Panc1 (cell line): Measurements from ENCODE around the gene IHH. TPM values are rescaled to one million over a fixed set of nuclear protein-coding genes. Genes with fewer than 3 reads are reported as not detected.

Source experiments
- ATAC-seq: fragments of 200-7000 bp; cut with Tn5 transposase; 2 replicates; pipeline ENCODE4 v1.9.1; 2020; ENCODE audit warnings: mild to moderate bottlenecking, moderate library complexity
- BruUV-seq: library from RNA; stranded (reverse); fragments of 400-500 nt; replicated peaks from 2 replicates; lab custom pipeline; 2021; lab: Mats Ljungman, UMichigan
- CTCF ChIA-PET: fragments of 300-600 bp; sonication (Branson Sonifier 250); formaldehyde crosslinking; loops from one replicate; lab custom pipeline; 2022; ENCODE audit warnings: antibody characterized with exemption; lab: Charles Lee
- POLR2A ChIA-PET: fragments of 300-600 bp; sonication (Branson Sonifier 250); formaldehyde crosslinking; loops from one replicate; lab custom pipeline; 2022; ENCODE audit warnings: antibody characterized with exemption; lab: Charles Lee
- DNase-seq: peaks from one replicate; pipeline ENCODE4 v3.0.0-alpha.2; 2010; ENCODE audit warnings: low read depth, low spot score
- H3K27ac ChIP-seq: 2 replicates; pipeline ENCODE4 v1.5.1; 2011; ENCODE audit warnings: mild to moderate bottlenecking, low read length, inconsistent platforms
- H3K27me3 ChIP-seq: fragments of 200-500 bp; sonication (Bioruptor generic); 2 replicates; pipeline ENCODE4 v1.6.0; 2014; ENCODE audit warnings: low read length, inconsistent platforms; ENCODE audit not compliant: control insufficient read depth, insufficient read depth
- H3K36me3 ChIP-seq: fragments of 200-500 bp; sonication (Bioruptor generic); 2 replicates; pipeline ENCODE4 v1.5.1; 2014; ENCODE audit warnings: inconsistent platforms, mild to moderate bottlenecking, low read length, moderate library complexity; ENCODE audit not compliant: control insufficient read depth, insufficient read depth
- H3K4me1 ChIP-seq: 2 replicates; pipeline ENCODE4 v1.5.1; 2011; ENCODE audit warnings: inconsistent platforms, mild to moderate bottlenecking, low read length, moderate library complexity; ENCODE audit not compliant: control insufficient read depth, insufficient read depth
- H3K4me3 ChIP-seq, 2 experiments: 2 replicates each; pipeline ENCODE4 v1.5.1; 2011 to 2012; ENCODE audit warnings: low read depth in 2 of 2, low read length in 2 of 2, mild to moderate bottlenecking in 2 of 2, inconsistent platforms in 1 of 2, moderate library complexity in 1 of 2
- H3K9me3 ChIP-seq: fragments of 200-500 bp; sonication (Bioruptor generic); 2 replicates; pipeline ENCODE4 v1.5.1; 2014; ENCODE audit warnings: low read depth, mild to moderate bottlenecking, inconsistent platforms, low read length, moderate library complexity; ENCODE audit not compliant: control insufficient read depth, insufficient read depth
- POLR2AphosphoS5 ChIP-seq: IDR thresholded peaks from 2 replicates; pipeline ENCODE4 v1.6.1; 2012; ENCODE audit warnings: mild to moderate bottlenecking, low read depth, low read length, moderate library complexity
- REST ChIP-seq, 2 experiments: IDR thresholded peaks; 2 replicates each; pipeline ENCODE4 v1.6.1; 2011 to 2012; ENCODE audit warnings: low read depth in 2 of 2, control low read depth in 1 of 2, low read length in 1 of 2, mild to moderate bottlenecking in 1 of 2, moderate library complexity in 1 of 2; ENCODE audit not compliant: insufficient read depth in 1 of 2
- SIN3A ChIP-seq: IDR thresholded peaks from 2 replicates; pipeline ENCODE4 v1.6.1; 2012; ENCODE audit warnings: low read depth, mild to moderate bottlenecking, low read length, moderate library complexity, borderline replicate concordance; ENCODE audit not compliant: insufficient read depth
- TCF7L2 ChIP-seq: IDR thresholded peaks from 2 replicates; pipeline ENCODE4 v1.6.1; 2011; ENCODE audit warnings: mild to moderate bottlenecking, low read depth, low read length, inconsistent platforms
- in situ Hi-C: cut with HindIII; loops from 2 replicates; pipeline ENCODE4 v1.10.0; 2016; ENCODE audit warnings: low sequenced_read_pairs, low pct_unique_long_range_greater_than_20kb
- intact Hi-C: fragments of 100-400 bp; cut with micrococcal nuclease; formaldehyde crosslinking; loops from one replicate; pipeline ENCODE4 v1.10.0; 2022; ENCODE audit not compliant: unreplicated experiment
- total RNA-seq: library from RNA; stranded (reverse); gene quantifications from one replicate; pipeline ENCODE4 v1.2.1, GENCODE V29; 2021; ENCODE audit not compliant: unreplicated experiment
- TF ChIP-seq, protein P1 (sequence below): fragments of 450-650 bp; IDR thresholded peaks from 2 replicates; pipeline ENCODE4 v1.5.1; 2017; ENCODE audit warnings: mild to moderate bottlenecking

Gene IHH
- total RNA-seq, 1 experiment from 2014 or later = 0.23 TPM

DNA sequence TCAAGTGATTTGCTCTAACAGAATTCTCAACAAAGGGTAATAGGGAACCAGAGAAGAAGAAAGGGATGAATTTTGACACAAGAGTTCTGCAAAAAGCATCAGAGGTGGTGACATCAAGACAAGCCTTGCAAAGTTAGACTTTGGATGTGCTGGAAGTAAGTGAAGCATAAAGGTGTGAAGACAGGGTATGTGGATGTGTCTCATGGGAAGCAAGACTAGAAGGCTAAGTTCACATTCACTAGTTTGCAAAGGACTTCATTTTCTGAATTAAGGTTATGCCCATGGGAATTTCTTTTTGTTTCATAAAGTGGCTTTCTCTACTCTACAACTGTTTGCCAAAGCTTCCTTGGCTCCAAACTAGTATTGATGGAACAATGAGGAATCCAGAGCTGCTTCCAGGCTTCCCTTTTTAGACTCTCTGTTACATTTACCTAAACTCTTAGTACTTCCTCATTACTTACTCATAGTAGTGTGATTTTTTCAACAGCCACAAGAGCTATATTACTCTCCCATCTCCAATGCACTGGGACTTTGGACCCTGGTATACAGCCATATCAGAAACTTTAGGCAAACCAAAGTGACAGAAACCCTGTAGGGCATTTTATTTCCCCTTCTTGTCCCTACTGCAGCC lies 21.1 kb upstream of the IHH start:
- in situ Hi-C loops = no loop called here
- no peak for TF ChIP-seq TCF7L2
- TF ChIP-seq, protein P1, sequence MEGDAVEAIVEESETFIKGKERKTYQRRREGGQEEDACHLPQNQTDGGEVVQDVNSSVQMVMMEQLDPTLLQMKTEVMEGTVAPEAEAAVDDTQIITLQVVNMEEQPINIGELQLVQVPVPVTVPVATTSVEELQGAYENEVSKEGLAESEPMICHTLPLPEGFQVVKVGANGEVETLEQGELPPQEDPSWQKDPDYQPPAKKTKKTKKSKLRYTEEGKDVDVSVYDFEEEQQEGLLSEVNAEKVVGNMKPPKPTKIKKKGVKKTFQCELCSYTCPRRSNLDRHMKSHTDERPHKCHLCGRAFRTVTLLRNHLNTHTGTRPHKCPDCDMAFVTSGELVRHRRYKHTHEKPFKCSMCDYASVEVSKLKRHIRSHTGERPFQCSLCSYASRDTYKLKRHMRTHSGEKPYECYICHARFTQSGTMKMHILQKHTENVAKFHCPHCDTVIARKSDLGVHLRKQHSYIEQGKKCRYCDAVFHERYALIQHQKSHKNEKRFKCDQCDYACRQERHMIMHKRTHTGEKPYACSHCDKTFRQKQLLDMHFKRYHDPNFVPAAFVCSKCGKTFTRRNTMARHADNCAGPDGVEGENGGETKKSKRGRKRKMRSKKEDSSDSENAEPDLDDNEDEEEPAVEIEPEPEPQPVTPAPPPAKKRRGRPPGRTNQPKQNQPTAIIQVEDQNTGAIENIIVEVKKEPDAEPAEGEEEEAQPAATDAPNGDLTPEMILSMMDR = no peak
- no TSS peak for BruUV-seq
- CTCF ChIA-PET = no interaction called here
- no peaks in the 10 kb centered on the region for H3K27me3 ChIP-seq
- H3K4me1 ChIP-seq = no peaks in the 10 kb centered on the region
- H3K36me3 ChIP-seq = no peaks in the 10 kb centered on the region
- H3K4me3 ChIP-seq = no peak overlapping the region
- intact Hi-C loops = no loop called here
- DNase-seq (no peak), ATAC-seq (no peak)
- H3K9me3 ChIP-seq = no peaks in the 10 kb centered on the region
- POLR2A ChIA-PET = no interaction called here
- H3K27ac ChIP-seq = no peak overlapping the region

GRCh38 chr2:219081096-219081495 lies 20.4 kb upstream of the IHH start:
- Histone ChIP-seq H3K36me3 (no peaks in the 10 kb centered on the region), H3K27ac (no peak overlapping the region), H3K27me3 (no peaks in the 10 kb centered on the region), H3K9me3 (no peaks in the 10 kb centered on the region), H3K4me1 (no peaks in the 10 kb centered on the region), H3K4me3 (no peak overlapping the region)
- ATAC-seq = no peak
- no TSS peak for BruUV-seq
- intact Hi-C loops (no loop called here), in situ Hi-C loops (no loop called here)
- POLR2A ChIA-PET = no interaction called here
- TF ChIP-seq, protein P1 = no peak
- TF ChIP-seq SIN3A = no peak
- no peak for TF ChIP-seq TCF7L2
- no peak for TF ChIP-seq POLR2AphosphoS5
- TF ChIP-seq REST (IDR thresholded peaks at IDR 0.05; ENCODE audit: insufficient read depth in 1 of 2, low read depth in 2 of 2, low read length in 1 of 2) = no peak
- CTCF ChIA-PET = no interaction called here
- DNase-seq = no peak
